IMR-90 (cell line): ENCODE data around the gene GPD1. TPM values are rescaled to one million over a fixed set of nuclear protein-coding genes. Genes with fewer than 3 reads are reported as not detected.

ENCODE experiments used
- ATAC-seq: fragments of 200-7000 bp; cut with Tn5 transposase; 2 replicates; pipeline ENCODE4 v1.9.1; 2020; ENCODE audit warnings: low read depth, mild to moderate bottlenecking, moderate library complexity
- BruUV-seq: library from RNA; stranded (reverse); fragments of 400-500 nt; replicated peaks from 2 replicates; lab custom pipeline; 2021; lab: Mats Ljungman, UMichigan
- CTCF ChIA-PET: fragments of 300-600 bp; formaldehyde crosslinking; extraction: SDS; loops from one replicate; lab custom pipeline; 2021; ENCODE audit warnings: antibody characterized with exemption; lab: Yijun Ruan, JAX
- POLR2A ChIA-PET: fragments of 300-600 bp; sonication (Branson Sonifier 250); formaldehyde crosslinking; loops from one replicate; lab custom pipeline; 2022; ENCODE audit warnings: antibody characterized with exemption; ENCODE audit not compliant: unreplicated experiment; lab: Charles Lee
- DNase-seq: peaks from one replicate; pipeline ENCODE4 v3.0.0; 2013
- H2AFZ ChIP-seq: replicated peaks from 2 replicates; pipeline ENCODE3; 2013; ENCODE audit warnings: low read length, mild to moderate bottlenecking; ENCODE audit not compliant: poor library complexity
- H2AK5ac ChIP-seq: 2 replicates; pipeline ENCODE4 v1.6.1; 2013; ENCODE audit warnings: low read depth, low read length, inconsistent platforms
- H2AK9ac ChIP-seq: replicated peaks from 2 replicates; pipeline ENCODE3; 2013; ENCODE audit warnings: mild to moderate bottlenecking, low read depth, low read length, moderate library complexity; ENCODE audit not compliant: poor library complexity
- H2BK120ac ChIP-seq: 2 replicates; pipeline ENCODE4 v1.6.1; 2013; ENCODE audit warnings: low read depth, low read length, inconsistent platforms
- H2BK15ac ChIP-seq: 3 replicates; pipeline ENCODE4 v1.6.1; 2013; ENCODE audit warnings: low read depth, low read length, inconsistent platforms
- H2BK20ac ChIP-seq: 2 replicates; pipeline ENCODE4 v1.6.1; 2013; ENCODE audit warnings: low read depth, mild to moderate bottlenecking, inconsistent platforms, low read length, moderate library complexity
- H2BK5ac ChIP-seq: 2 replicates; pipeline ENCODE4 v1.6.1; 2013; ENCODE audit warnings: mild to moderate bottlenecking, low read depth, low read length, inconsistent platforms; ENCODE audit not compliant: poor library complexity, severe bottlenecking
- H3K14ac ChIP-seq: replicated peaks from 2 replicates; pipeline ENCODE4 v1.6.1; 2013; ENCODE audit warnings: low read depth, low read length, inconsistent platforms
- H3K18ac ChIP-seq: 2 replicates; pipeline ENCODE4 v1.6.1; 2013; ENCODE audit warnings: low read depth, low read length, control low read depth
- H3K23ac ChIP-seq: 2 replicates; pipeline ENCODE4 v1.6.1; 2013; ENCODE audit warnings: low read depth, low read length, inconsistent platforms
- H3K27ac ChIP-seq: 2 replicates; pipeline ENCODE4 v1.5.1; 2013; ENCODE audit warnings: mild to moderate bottlenecking, control low read depth, low read length; ENCODE audit not compliant: insufficient read depth
- H3K27me3 ChIP-seq: 2 replicates; pipeline ENCODE4 v1.6.1; 2013; ENCODE audit warnings: low read length; ENCODE audit not compliant: control insufficient read depth, insufficient read depth
- H3K36me3 ChIP-seq: 2 replicates; pipeline ENCODE4 v1.6.1; 2013; ENCODE audit warnings: low read length, mixed read lengths; ENCODE audit not compliant: control insufficient read depth, insufficient read depth
- H3K4ac ChIP-seq: 2 replicates; pipeline ENCODE4 v1.6.1; 2013; ENCODE audit warnings: low read depth, low read length, inconsistent platforms
- H3K4me1 ChIP-seq: 2 replicates; pipeline ENCODE4 v1.6.1; 2013; ENCODE audit warnings: low read length, mixed read lengths; ENCODE audit not compliant: control insufficient read depth, insufficient read depth
- H3K4me2 ChIP-seq: 2 replicates; pipeline ENCODE4 v1.6.1; 2013; ENCODE audit warnings: low read depth, mild to moderate bottlenecking, control low read depth, low read length, moderate library complexity
- H3K4me3 ChIP-seq: 2 replicates; pipeline ENCODE4 v1.5.1; 2013; ENCODE audit warnings: low read depth, mild to moderate bottlenecking, control low read depth, low read length, moderate library complexity; ENCODE audit not compliant: insufficient read depth
- H3K56ac ChIP-seq: 2 replicates; pipeline ENCODE4 v1.6.1; 2013; ENCODE audit warnings: low read length, inconsistent platforms; ENCODE audit not compliant: insufficient read depth; ENCODE audit errors: extremely low read depth
- H3K79me1 ChIP-seq, 2 experiments: 2 replicates each; pipeline ENCODE4 v1.6.1; 2013; ENCODE audit warnings: low read length in 2 of 2, inconsistent platforms in 1 of 2, low read depth in 1 of 2
- H3K9ac ChIP-seq: 2 replicates; pipeline ENCODE4 v1.6.1; 2013; ENCODE audit warnings: low read depth, low read length, control low read depth
- H3K9me1 ChIP-seq: 2 replicates; pipeline ENCODE4 v1.6.1; 2013; ENCODE audit warnings: low read length, inconsistent platforms; ENCODE audit not compliant: insufficient read depth
- H3K9me3 ChIP-seq: 2 replicates; pipeline ENCODE4 v1.6.1; 2013; ENCODE audit warnings: low read length; ENCODE audit not compliant: control insufficient read depth, insufficient read depth
- H4K20me1 ChIP-seq: 2 replicates; pipeline ENCODE4 v1.6.1; 2013; ENCODE audit warnings: low read length, inconsistent platforms; ENCODE audit not compliant: insufficient read depth
- H4K5ac ChIP-seq: 2 replicates; pipeline ENCODE4 v1.6.1; 2013; ENCODE audit warnings: mild to moderate bottlenecking, low read depth, low read length, control low read depth
- H4K8ac ChIP-seq, 2 experiments: 2 replicates each; pipeline ENCODE4 v1.6.1; 2013; ENCODE audit warnings: low read depth in 2 of 2, low read length in 2 of 2, control low read depth in 1 of 2, inconsistent platforms in 1 of 2
- H4K91ac ChIP-seq: 2 replicates; pipeline ENCODE4 v1.6.1; 2013; ENCODE audit warnings: low read depth, low read length, inconsistent platforms; ENCODE audit not compliant: insufficient read depth
- BHLHE40 ChIP-seq: fragments of 150-350 bp; IDR thresholded peaks from 2 replicates; pipeline ENCODE4 v1.6.1; 2016; ENCODE audit warnings: mild to moderate bottlenecking, low read depth, low read length
- CEBPB ChIP-seq: IDR thresholded peaks from 2 replicates; pipeline ENCODE4 v1.6.1; 2012; ENCODE audit warnings: low read depth, low read length, improper control_type of control experiment
- CHD1 ChIP-seq: IDR thresholded peaks from 2 replicates; pipeline ENCODE4 v1.6.1; 2012; ENCODE audit warnings: low read depth, low read length, improper control_type of control experiment
- CTCF ChIP-seq: conservative IDR thresholded peaks from 2 replicates; pipeline ENCODE4 v1.5.1; 2012; ENCODE audit warnings: mild to moderate bottlenecking, low read depth, low read length, improper control_type of control experiment
- FOS ChIP-seq: fragments of 150-350 bp; IDR thresholded peaks from 2 replicates; pipeline ENCODE4 v1.6.1; 2016; ENCODE audit warnings: low read depth, low read length
- MAFK ChIP-seq: IDR thresholded peaks from 2 replicates; pipeline ENCODE4 v1.6.1; 2012; ENCODE audit warnings: low read depth, low read length, improper control_type of control experiment
- MAZ ChIP-seq: IDR thresholded peaks from 2 replicates; pipeline ENCODE4 v1.6.1; 2012; ENCODE audit warnings: low read depth, mild to moderate bottlenecking, low read length, improper control_type of control experiment, moderate library complexity, borderline replicate concordance
- MXI1 ChIP-seq: IDR thresholded peaks from 2 replicates; pipeline ENCODE4 v1.6.1; 2012; ENCODE audit warnings: low read depth, mild to moderate bottlenecking, low read length, moderate library complexity, borderline replicate concordance
- NFE2L2 ChIP-seq: fragments of 150-350 bp; IDR thresholded peaks from 2 replicates; pipeline ENCODE4 v1.6.1; 2016; ENCODE audit warnings: low read depth, mild to moderate bottlenecking, low read length
- RAD21 ChIP-seq: IDR thresholded peaks from 2 replicates; pipeline ENCODE4 v1.6.1; 2012; ENCODE audit warnings: low read length, improper control_type of control experiment
- RCOR1 ChIP-seq: IDR thresholded peaks from 2 replicates; pipeline ENCODE4 v1.6.1; 2012; ENCODE audit warnings: mild to moderate bottlenecking, low read length, improper control_type of control experiment; ENCODE audit not compliant: insufficient replicate concordance
- RFX5 ChIP-seq: IDR thresholded peaks from 2 replicates; pipeline ENCODE4 v1.8.0; 2012; ENCODE audit warnings: low read depth, mild to moderate bottlenecking, low read length, moderate library complexity
- SMC3 ChIP-seq: fragments of 150-350 bp; IDR thresholded peaks from 2 replicates; pipeline ENCODE4 v1.6.1; 2016; ENCODE audit warnings: low read depth, mild to moderate bottlenecking, antibody characterized with exemption, low read length, moderate library complexity
- WGBS, 2 experiments: methylation state at CpG; one replicate each; pipeline versions ENCODE4 v1.1.5 to v1.1.7; 2013; ENCODE audit warnings: missing lambda C conversion rate in 2 of 2; ENCODE audit not compliant: insufficient read length in 1 of 2; ENCODE audit errors: extremely low coverage in 2 of 2; 5-methylcytosine and 5-hydroxymethylcytosine counted together
- dilution Hi-C: fragments of 300-500 bp; cut with HindIII; formaldehyde crosslinking; loops from one replicate; pipeline ENCODE4 v1.14.3; 2018; ENCODE audit warnings: low sequenced_read_pairs; ENCODE audit not compliant: unreplicated experiment
- in situ Hi-C: fragments of 300-500 bp; cut with MboI; formaldehyde crosslinking; loops from 3 replicates; pipeline ENCODE4 v1.14.3; 2019; ENCODE audit warnings: low sequenced_read_pairs, inconsistent platforms, mixed read lengths
- intact Hi-C: fragments of 100-400 bp; cut with micrococcal nuclease; formaldehyde crosslinking; loops from 2 replicates; pipeline ENCODE4 v1.10.0; 2022
- polyA plus RNA-seq, 3 experiments: library from polyadenylated mRNA; depleted of rRNA; stranded (reverse); fragments of >200 nt; gene quantifications; 2 replicates each; pipeline ENCODE4 v1.2.3, GENCODE V29; 2012; ENCODE audit warnings: low replicate concordance in 1 of 3
- total RNA-seq: library from RNA; depleted of rRNA; stranded (reverse); fragments of >200 nt; gene quantifications from 2 replicates; pipeline ENCODE4 v1.2.3, GENCODE V29; 2012
- TF ChIP-seq, protein P1 (sequence below): fragments of 150-350 bp; IDR thresholded peaks from 2 replicates; pipeline ENCODE4 v1.6.1; 2016; ENCODE audit warnings: low read depth, mild to moderate bottlenecking, low read length, moderate library complexity, borderline replicate concordance

Gene GPD1
- total and polyA plus RNA-seq, 2 of the 4 experiments (the other 2 are of a cell fraction), result 0.05 to 0.18 TPM

DNA sequence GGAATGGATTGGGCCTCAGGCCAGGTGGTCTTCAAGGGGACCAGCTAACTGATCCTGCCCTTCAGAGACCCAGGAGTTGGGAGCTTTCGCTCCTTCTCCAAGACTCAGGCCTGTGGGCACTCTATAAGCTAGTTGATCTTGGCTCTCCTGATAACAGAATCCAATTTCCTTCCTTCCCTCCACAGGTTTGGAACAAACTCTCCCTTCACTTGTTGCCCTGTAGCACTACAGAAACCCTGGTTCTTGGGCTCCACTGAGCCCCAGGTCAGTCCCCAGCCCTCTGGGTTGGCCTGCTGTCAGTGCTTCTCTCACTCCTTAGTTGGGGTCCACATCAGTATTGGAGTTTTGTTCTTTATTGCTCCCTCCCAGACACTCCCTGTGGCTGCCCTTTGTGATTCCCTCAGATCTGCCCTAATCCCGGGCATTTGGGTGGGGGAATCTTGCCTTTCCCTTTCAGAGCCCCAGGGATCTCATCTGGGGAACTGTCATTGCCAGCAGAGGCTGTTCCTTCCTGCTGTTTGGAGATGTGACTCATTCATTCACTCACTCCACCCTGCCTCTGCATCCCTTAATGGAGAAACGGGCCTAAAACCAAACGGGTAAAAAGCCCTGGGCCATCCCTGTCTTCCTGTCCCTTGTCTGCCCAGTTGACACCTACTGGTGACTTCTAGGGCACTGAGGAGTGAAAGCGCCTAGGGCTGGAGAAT, 4.4 kb upstream of the GPD1 start (continued):
- TF ChIP-seq MAZ, result no peak

- Histone ChIP-seq H2AFZ (no peak overlapping the region), H3K4me3 (no peak overlapping the region), H3K36me3 (peaks cover 45% of the 10 kb centered on the region), H2BK120ac (no peak overlapping the region), H2BK15ac (no peak overlapping the region), H2BK5ac (no peak overlapping the region), H2BK20ac (no peak overlapping the region), H4K8ac (no peak overlapping the region), H3K56ac (no peak overlapping the region), H4K20me1 (0 out of 2 replicates have a peak, but pooled peaks cover 5% of the 10 kb centered on the region), H2AK5ac (no peak overlapping the region), H4K5ac (no peak overlapping the region), H3K23ac (no peak overlapping the region), H3K9me3 (no peaks in the 10 kb centered on the region), H3K9me1 (no peaks in the 10 kb centered on the region), H4K91ac (no peak overlapping the region), H3K79me1 (peaks cover 4 to 28% of the 10 kb centered on the region in 2 experiments; a peak in 3 of 4 replicates), H3K4me2 (no peak overlapping the region), H3K4me1 (no peaks in the 10 kb centered on the region), H3K9ac (no peak overlapping the region), H3K14ac (no peak overlapping the region), H3K4ac (no peak overlapping the region), H2AK9ac (no peak overlapping the region), H3K18ac (no peak overlapping the region), H3K27ac (no peak overlapping the region), H3K27me3 (peaks cover 4% of the 10 kb centered on the region; the same call in 1 of the 2 replicates)
- dilution Hi-C loops, result no loop called here
- no peak for DNase-seq
- ATAC-seq, result no peak
- WGBS, 2 experiments, result no CpG with 5 or more reads among the region's 3 CpGs
- intact Hi-C loops, result no loop called here
- no TSS peak for BruUV-seq
- ChIA-PET CTCF (interaction anchor here (1.0 kb wide), 1 partner anchor 15 kb away, joined by 3 read pairs; the partner anchor contains the start of gene SMARCD1), POLR2A (no interaction called here)
- in situ Hi-C loops, result no loop called here
- TF ChIP-seq, protein P1, sequence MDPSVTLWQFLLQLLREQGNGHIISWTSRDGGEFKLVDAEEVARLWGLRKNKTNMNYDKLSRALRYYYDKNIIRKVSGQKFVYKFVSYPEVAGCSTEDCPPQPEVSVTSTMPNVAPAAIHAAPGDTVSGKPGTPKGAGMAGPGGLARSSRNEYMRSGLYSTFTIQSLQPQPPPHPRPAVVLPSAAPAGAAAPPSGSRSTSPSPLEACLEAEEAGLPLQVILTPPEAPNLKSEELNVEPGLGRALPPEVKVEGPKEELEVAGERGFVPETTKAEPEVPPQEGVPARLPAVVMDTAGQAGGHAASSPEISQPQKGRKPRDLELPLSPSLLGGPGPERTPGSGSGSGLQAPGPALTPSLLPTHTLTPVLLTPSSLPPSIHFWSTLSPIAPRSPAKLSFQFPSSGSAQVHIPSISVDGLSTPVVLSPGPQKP, result no peak
- no peak for TF ChIP-seq CTCF
- TF ChIP-seq RCOR1, result no peak
- TF ChIP-seq NFE2L2, result no peak
- no peak for TF ChIP-seq BHLHE40
- TF ChIP-seq FOS, result no peak
- TF ChIP-seq MAZ, result no peak
- TF ChIP-seq MAFK, result no peak
- no peak for TF ChIP-seq RAD21
- TF ChIP-seq CEBPB, result no peak
- no peak for TF ChIP-seq MXI1
- no peak for TF ChIP-seq RFX5
- TF ChIP-seq SMC3, result no peak
- TF ChIP-seq CHD1, result no peak
These were observed 3.2 kb upstream of the GPD1 start for GRCh38 chr12:50100561-50100960.
